Measurements from ENCODE around the gene SULT1C3. TPM values are rescaled to one million over a fixed set of nuclear protein-coding genes. Genes with fewer than 3 reads are reported as not detected.

SULT1C3 gene
- total RNA-seq, 1 donor from 2014 or later: not detected

DNA sequence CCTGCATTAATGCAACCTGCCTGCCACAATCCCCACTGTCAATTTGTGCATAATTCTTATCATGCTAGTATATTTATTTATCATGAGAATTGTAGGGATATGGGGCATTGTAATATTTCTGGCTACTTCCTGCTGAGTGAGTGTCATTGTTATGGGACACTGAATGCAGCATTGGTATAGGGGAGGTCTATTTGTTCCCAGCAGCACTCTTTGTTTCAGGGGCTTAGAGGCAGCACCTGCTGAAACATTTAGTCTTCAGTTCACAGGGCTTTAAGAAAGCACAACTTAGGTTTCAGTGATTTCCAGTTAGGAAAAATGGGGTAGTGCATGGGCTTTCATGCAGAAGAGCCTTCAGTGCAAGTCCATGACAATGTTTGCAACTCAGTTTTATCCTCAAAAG is 23.6 kb downstream of the SULT1C3 start:
- Histone ChIP-seq H3K27ac (ENCODE audit: low read depth, low read length) (no peak overlapping the region), H3K9me3 (ENCODE audit: insufficient read depth, low read depth, low read length) (no peaks in the 10 kb centered on the region), H3K4me3 (ENCODE audit: insufficient read depth, low read depth, low read length) (no peak overlapping the region), H4K20me1 (ENCODE audit: insufficient read depth, low read length) (no peaks in the 10 kb centered on the region), H3K27me3 (ENCODE audit: insufficient read depth, low read length) (no peaks in the 10 kb centered on the region), H3K9ac (ENCODE audit: low read length) (no peak overlapping the region), H2AFZ (ENCODE audit: low read depth, low read length) (no peak overlapping the region), H3K79me2 (ENCODE audit: insufficient read depth, low read length) (no peaks in the 10 kb centered on the region), H3K4me2 (ENCODE audit: low read length) (no peak overlapping the region), H3K4me1 (ENCODE audit: insufficient read depth, low read length) (peaks cover 10% of the 10 kb centered on the region), H3K36me3 (ENCODE audit: insufficient read depth, low read length) (no peaks in the 10 kb centered on the region)
- Mint-ChIP-seq H3K9me3 (ENCODE audit: unreplicated experiment) (no peaks in the 10 kb centered on the region), H3K27me3 (ENCODE audit: low read depth, unreplicated experiment) (peaks cover 2% of the 10 kb centered on the region), H3K27ac (ENCODE audit: unreplicated experiment) (no peak overlapping the region), H3K4me3 (ENCODE audit: unreplicated experiment) (no peak overlapping the region), H3K4me1 (ENCODE audit: low read depth, unreplicated experiment) (peaks cover 14% of the 10 kb centered on the region), H3K36me3 (ENCODE audit: low read depth, unreplicated experiment) (no peaks in the 10 kb centered on the region)
- DNase-seq (ENCODE audit: low read depth) (no peak), FAIRE-seq (no peak)
- TF ChIP-seq EZH2 (IDR thresholded peaks at IDR 0.05; ENCODE audit: insufficient read depth, low read length): no peak
- TF ChIP-seq, protein P1, sequence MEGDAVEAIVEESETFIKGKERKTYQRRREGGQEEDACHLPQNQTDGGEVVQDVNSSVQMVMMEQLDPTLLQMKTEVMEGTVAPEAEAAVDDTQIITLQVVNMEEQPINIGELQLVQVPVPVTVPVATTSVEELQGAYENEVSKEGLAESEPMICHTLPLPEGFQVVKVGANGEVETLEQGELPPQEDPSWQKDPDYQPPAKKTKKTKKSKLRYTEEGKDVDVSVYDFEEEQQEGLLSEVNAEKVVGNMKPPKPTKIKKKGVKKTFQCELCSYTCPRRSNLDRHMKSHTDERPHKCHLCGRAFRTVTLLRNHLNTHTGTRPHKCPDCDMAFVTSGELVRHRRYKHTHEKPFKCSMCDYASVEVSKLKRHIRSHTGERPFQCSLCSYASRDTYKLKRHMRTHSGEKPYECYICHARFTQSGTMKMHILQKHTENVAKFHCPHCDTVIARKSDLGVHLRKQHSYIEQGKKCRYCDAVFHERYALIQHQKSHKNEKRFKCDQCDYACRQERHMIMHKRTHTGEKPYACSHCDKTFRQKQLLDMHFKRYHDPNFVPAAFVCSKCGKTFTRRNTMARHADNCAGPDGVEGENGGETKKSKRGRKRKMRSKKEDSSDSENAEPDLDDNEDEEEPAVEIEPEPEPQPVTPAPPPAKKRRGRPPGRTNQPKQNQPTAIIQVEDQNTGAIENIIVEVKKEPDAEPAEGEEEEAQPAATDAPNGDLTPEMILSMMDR (IDR thresholded peaks at IDR 0.05; ENCODE audit: insufficient read depth, low read depth, low read length): no peak

DNA sequence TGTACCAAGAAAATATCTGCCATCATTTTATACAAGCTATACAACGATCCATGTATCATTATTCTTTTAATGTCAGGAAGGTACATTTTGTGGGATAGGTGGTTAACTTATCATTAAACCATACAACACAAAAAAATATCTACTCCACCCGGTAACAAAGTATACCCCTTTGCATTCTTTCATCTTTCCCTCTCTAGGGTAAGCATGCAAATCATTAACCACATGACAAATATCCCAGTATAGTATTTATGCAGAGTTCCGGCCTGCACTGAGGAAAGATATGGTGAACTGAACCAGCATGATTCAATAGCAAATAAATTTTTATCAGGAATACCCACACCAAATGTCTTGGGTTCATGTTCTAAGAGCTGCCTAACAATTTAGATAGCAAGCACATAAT is 26.4 kb downstream of the SULT1C3 start:
- FAIRE-seq: no peak
- Histone ChIP-seq H3K36me3 (ENCODE audit: insufficient read depth, low read length) (no peaks in the 10 kb centered on the region), H3K27ac (ENCODE audit: low read depth, low read length) (no peak overlapping the region), H3K9me3 (ENCODE audit: insufficient read depth, low read depth, low read length) (no peaks in the 10 kb centered on the region), H3K9ac (ENCODE audit: low read length) (no peak overlapping the region), H3K79me2 (ENCODE audit: insufficient read depth, low read length) (no peaks in the 10 kb centered on the region), H3K4me1 (ENCODE audit: insufficient read depth, low read length) (peaks cover 10% of the 10 kb centered on the region), H3K4me3 (ENCODE audit: insufficient read depth, low read depth, low read length) (no peak overlapping the region), H3K4me2 (ENCODE audit: low read length) (no peak overlapping the region), H2AFZ (ENCODE audit: low read depth, low read length) (no peak overlapping the region), H3K27me3 (ENCODE audit: insufficient read depth, low read length) (no peaks in the 10 kb centered on the region), H4K20me1 (ENCODE audit: insufficient read depth, low read length) (no peaks in the 10 kb centered on the region)
- DNase-seq (ENCODE audit: low read depth): no peak
- Mint-ChIP-seq H3K27me3 (ENCODE audit: low read depth, unreplicated experiment) (no peaks in the 10 kb centered on the region), H3K4me1 (ENCODE audit: low read depth, unreplicated experiment) (peaks cover 15% of the 10 kb centered on the region), H3K4me3 (ENCODE audit: unreplicated experiment) (no peak overlapping the region), H3K9me3 (ENCODE audit: unreplicated experiment) (no peaks in the 10 kb centered on the region), H3K27ac (ENCODE audit: unreplicated experiment) (no peak overlapping the region), H3K36me3 (ENCODE audit: low read depth, unreplicated experiment) (no peaks in the 10 kb centered on the region)
- TF ChIP-seq, protein P1 (IDR thresholded peaks at IDR 0.05; ENCODE audit: insufficient read depth, low read depth, low read length): no peak
- TF ChIP-seq EZH2 (IDR thresholded peaks at IDR 0.05; ENCODE audit: insufficient read depth, low read length): no peak

DNA sequence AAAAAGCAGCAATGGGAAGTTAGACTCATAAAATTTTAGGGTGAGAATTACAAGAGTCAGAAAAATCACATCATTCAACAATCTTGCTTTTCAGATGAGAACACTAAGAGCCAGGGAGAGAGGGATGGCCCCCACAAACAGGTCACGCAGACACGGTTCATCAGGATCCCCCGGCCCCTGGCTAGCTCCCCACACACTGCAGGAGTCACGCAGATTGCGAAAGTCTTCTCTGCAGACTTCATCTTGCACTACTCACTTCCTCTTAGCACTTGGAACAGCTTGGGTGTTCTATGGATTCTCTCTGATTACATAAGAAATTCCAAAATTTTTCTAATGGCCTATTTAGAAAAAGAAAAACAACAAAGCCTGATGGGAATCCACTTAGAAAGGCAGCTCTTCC is 27.3 kb downstream of the SULT1C3 start:
- Histone ChIP-seq H3K4me1 (ENCODE audit: insufficient read depth, low read length) (peaks cover 13% of the 10 kb centered on the region), H3K79me2 (ENCODE audit: insufficient read depth, low read length) (no peaks in the 10 kb centered on the region), H3K9ac (ENCODE audit: low read length) (no peak overlapping the region), H2AFZ (ENCODE audit: low read depth, low read length) (no peak overlapping the region), H3K9me3 (ENCODE audit: insufficient read depth, low read depth, low read length) (no peaks in the 10 kb centered on the region), H3K4me2 (ENCODE audit: low read length) (peak overlapping the region; percentile 8), H3K27me3 (ENCODE audit: insufficient read depth, low read length) (no peaks in the 10 kb centered on the region), H3K4me3 (ENCODE audit: insufficient read depth, low read depth, low read length) (no peak overlapping the region), H3K36me3 (ENCODE audit: insufficient read depth, low read length) (no peaks in the 10 kb centered on the region), H4K20me1 (ENCODE audit: insufficient read depth, low read length) (no peaks in the 10 kb centered on the region), H3K27ac (ENCODE audit: low read depth, low read length) (no peak overlapping the region)
- Mint-ChIP-seq H3K36me3 (ENCODE audit: low read depth, unreplicated experiment) (no peaks in the 10 kb centered on the region), H3K4me1 (ENCODE audit: low read depth, unreplicated experiment) (peaks cover 20% of the 10 kb centered on the region), H3K4me3 (ENCODE audit: unreplicated experiment) (no peak overlapping the region), H3K27me3 (ENCODE audit: low read depth, unreplicated experiment) (no peaks in the 10 kb centered on the region), H3K27ac (ENCODE audit: unreplicated experiment) (no peak overlapping the region), H3K9me3 (ENCODE audit: unreplicated experiment) (no peaks in the 10 kb centered on the region)
- DNase-seq (ENCODE audit: low read depth) (peak; percentile 61), FAIRE-seq (no peak)
- no peak for TF ChIP-seq EZH2 (IDR thresholded peaks at IDR 0.05; ENCODE audit: insufficient read depth, low read length)
- TF ChIP-seq, protein P1 (IDR thresholded peaks at IDR 0.05; ENCODE audit: insufficient read depth, low read depth, low read length): no peak

All from astrocyte (in vitro differentiated cells and primary cell).